ENCODE data around the gene FABP3. TPM values are rescaled to one million over a fixed set of nuclear protein-coding genes. Genes with fewer than 3 reads are reported as not detected.

FABP3 gene
- total and polyA plus RNA-seq, 8 donors: 7.6 to 73.5 (median 43.0) TPM; not detected in 1

DNA sequence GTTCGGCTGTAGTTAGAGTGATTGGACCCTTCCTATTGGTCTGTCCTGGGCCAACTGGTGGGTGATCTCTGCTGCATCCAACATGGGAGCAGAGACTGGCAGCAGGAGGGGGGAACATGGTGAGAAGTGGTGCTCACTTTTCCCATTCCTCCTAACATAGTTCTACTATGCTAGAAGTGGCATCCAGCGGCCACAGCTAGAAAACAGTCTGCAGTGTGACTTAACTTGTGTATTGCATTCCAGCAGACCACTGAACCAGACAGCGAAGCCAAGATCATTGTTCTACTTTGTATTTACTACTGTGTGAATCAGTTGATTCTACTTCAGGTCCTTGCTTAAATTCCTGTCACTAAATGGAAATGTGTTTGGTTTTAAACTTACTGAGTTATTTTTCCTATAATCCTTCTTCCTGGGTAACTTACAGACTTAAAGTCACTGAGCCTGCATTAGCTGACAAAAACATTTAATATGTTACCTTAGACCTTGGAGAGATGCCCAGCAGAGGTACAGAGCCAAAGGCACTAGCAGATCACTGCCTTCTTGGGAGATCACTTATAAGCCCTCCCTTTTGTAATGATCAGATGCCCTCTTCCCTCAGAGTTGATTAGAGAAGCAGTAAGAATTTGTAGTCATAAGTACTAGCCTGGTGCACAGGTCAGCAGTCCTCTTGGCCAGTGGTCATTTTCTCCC lies 8.2 kb downstream of the FABP3 start:
- Histone ChIP-seq H3K36me3 (peaks cover 22 to 70% (median 62%) of the 10 kb centered on the region in 4 donors), H3K27me3 (no peaks in the 10 kb centered on the region), H3K4me1 (peaks cover 0 to 25% (median 7%) of the 10 kb centered on the region in 4 donors), H3K4me3 (no peak overlapping the region), H3K27ac (peak overlapping the region in 1 of 5 donors; percentile 32), H3K9me3 (no peaks in the 10 kb centered on the region)
- TF ChIP-seq, protein P1, sequence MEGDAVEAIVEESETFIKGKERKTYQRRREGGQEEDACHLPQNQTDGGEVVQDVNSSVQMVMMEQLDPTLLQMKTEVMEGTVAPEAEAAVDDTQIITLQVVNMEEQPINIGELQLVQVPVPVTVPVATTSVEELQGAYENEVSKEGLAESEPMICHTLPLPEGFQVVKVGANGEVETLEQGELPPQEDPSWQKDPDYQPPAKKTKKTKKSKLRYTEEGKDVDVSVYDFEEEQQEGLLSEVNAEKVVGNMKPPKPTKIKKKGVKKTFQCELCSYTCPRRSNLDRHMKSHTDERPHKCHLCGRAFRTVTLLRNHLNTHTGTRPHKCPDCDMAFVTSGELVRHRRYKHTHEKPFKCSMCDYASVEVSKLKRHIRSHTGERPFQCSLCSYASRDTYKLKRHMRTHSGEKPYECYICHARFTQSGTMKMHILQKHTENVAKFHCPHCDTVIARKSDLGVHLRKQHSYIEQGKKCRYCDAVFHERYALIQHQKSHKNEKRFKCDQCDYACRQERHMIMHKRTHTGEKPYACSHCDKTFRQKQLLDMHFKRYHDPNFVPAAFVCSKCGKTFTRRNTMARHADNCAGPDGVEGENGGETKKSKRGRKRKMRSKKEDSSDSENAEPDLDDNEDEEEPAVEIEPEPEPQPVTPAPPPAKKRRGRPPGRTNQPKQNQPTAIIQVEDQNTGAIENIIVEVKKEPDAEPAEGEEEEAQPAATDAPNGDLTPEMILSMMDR (IDR thresholded peaks at IDR 0.05): no peak
- no peak for TF ChIP-seq EP300 (IDR thresholded peaks at IDR 0.05)
- 79 to 88% (median 85%) methylated on average over 3 of the region's 3 CpGs for WGBS, 5 donors
- intact Hi-C loops (cut with DNase I; ENCODE audit: low total_unique reads): no loop called here
- DNase-seq: no peak

DNA sequence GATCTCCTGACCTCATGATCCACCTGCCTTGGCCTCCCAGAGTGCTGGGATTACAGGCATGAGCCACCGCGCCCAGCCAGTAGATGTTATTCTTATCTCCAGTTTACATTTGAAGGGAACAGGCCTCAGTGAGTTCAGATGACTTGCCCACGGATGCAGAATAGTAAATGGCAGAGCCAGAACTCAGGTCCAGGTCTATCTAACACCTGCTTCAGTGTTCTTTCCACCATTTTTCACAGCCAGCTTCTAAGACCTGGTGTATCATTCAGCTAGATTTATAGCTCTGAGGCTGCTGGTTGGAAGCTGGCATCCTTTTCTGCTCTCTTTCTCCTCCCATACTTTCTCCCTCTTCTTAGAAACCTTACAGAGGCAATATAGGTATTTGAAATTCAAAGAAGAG lies 10.8 kb downstream of the FABP3 start:
- no peaks in the 10 kb centered on the region for H3K27me3 ChIP-seq
- no peak for DNase-seq
- TF ChIP-seq POLR2AphosphoS5 (IDR thresholded peaks at IDR 0.05) (no peak), EP300 (IDR thresholded peaks at IDR 0.05) (no peak)
- TF ChIP-seq, protein P1 (IDR thresholded peaks at IDR 0.05): no peak
- intact Hi-C loops (cut with DNase I; ENCODE audit: low total_unique reads): no loop called here
- no peak overlapping the region for H3K4me3 ChIP-seq
- peaks cover 0 to 16% (median 0%) of the 10 kb centered on the region in 4 donors for H3K4me1 ChIP-seq
- 85 to 95% (median 92%) methylated on average over 3 of the region's 3 CpGs for WGBS, 5 donors
- no peaks in the 10 kb centered on the region for H3K9me3 ChIP-seq
- peaks cover 26 to 81% (median 79%) of the 10 kb centered on the region in 4 donors for H3K36me3 ChIP-seq
- H3K27ac ChIP-seq: no peak overlapping the region

DNA sequence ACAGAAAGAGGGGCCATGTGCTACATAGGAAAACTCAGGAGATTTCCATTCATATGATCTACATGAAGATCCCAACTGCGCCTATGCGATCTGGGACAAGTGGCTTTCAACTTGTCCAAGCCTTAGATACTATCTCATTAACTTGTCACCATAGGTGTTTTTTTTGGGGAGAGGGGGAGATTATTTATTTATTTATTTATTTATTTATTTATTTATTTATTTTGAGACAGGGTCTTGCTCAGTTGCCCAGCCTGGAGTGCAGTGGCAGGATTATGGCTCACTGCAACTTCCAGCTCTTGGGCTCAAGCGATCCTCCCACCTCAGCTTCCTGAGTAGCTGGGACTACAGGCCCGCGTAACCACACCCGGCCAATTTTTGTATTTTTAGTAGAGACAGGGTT lies 11.3 kb downstream of the FABP3 start:
- TF ChIP-seq EP300 (IDR thresholded peaks at IDR 0.05) (no peak), POLR2A (IDR thresholded peaks at IDR 0.05) (no peak), POLR2AphosphoS5 (IDR thresholded peaks at IDR 0.05) (no peak)
- TF ChIP-seq, protein P1 (IDR thresholded peaks at IDR 0.05): no peak
- H3K27ac ChIP-seq: no peak overlapping the region
- no peaks in the 10 kb centered on the region for H3K9me3 ChIP-seq
- H3K4me3 ChIP-seq: no peak overlapping the region
- no peak for DNase-seq
- H3K27me3 ChIP-seq: no peaks in the 10 kb centered on the region
- WGBS, 5 donors: 98 to 100% (median 99%) methylated on average over 6 of the region's 6 CpGs
- peaks cover 26 to 81% (median 77%) of the 10 kb centered on the region in 4 donors for H3K36me3 ChIP-seq
- intact Hi-C loops (cut with DNase I; ENCODE audit: low total_unique reads): no loop called here
- H3K4me1 ChIP-seq: peaks cover 0 to 16% (median 0%) of the 10 kb centered on the region in 4 donors

DNA sequence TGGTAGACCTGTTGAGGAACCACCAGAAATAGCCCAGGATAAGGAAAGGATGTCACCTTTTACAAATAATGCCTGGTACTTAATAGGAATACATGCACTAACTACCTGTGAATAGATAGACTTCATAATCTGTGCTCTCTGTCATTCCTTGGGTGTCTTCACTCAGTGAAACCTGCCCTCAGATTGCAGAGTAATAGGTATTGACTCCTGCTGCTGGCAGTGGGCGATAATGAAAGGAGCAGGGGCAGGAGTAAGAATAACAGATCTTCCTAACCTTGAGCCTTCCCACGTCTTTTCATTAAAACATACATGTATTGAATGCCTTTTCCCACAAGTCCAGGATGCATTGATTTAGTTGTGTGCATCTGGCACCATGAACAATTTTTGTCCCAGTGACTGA lies 16.4 kb downstream of the FABP3 start:
- Histone ChIP-seq H3K4me3 (no peak overlapping the region), H3K27ac (no peak overlapping the region), H3K4me1 (peaks cover 0 to 7% (median 0%) of the 10 kb centered on the region in 4 donors), H3K9me3 (no peaks in the 10 kb centered on the region), H3K27me3 (no peaks in the 10 kb centered on the region), H3K36me3 (peaks cover 13 to 67% (median 64%) of the 10 kb centered on the region in 4 donors)
- no peak for TF ChIP-seq POLR2A (IDR thresholded peaks at IDR 0.05)
- DNase-seq: no peak
- intact Hi-C loops (cut with DNase I; ENCODE audit: low total_unique reads): no loop called here
- WGBS, 5 donors: 93 to 98% (median 95%) methylated on average over 2 of the region's 2 CpGs

DNA sequence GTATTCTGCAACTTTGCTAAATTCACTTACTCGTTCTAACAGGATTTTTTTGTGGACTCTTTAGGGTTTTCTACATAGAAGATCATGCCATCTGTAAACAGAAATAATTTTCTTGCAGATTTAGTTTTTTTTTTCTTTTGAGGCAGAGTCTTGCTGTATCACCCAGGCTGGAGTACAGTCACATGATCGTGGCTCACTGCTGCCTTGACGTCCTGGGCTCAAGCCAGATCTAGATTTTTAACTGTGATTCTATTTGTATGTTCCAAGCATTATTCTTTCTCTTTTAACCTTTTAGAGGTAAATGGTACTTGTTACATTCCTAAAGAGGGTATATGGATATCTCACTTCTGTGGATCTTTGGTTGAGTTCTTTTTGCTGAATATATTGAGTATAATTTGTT lies 18.6 kb downstream of the FABP3 start:
- H3K9me3 ChIP-seq: no peaks in the 10 kb centered on the region
- WGBS, 5 donors: 23 to 48% (median 35%) methylated on average over 3 of the region's 3 CpGs

More for the DNA sequence above, 18.6 kb downstream of the FABP3 start:
- no peak for TF ChIP-seq EP300 (IDR thresholded peaks at IDR 0.05)
- no peak for TF ChIP-seq POLR2A (IDR thresholded peaks at IDR 0.05)
- peak in 1 of 2 donors; percentile 19 for DNase-seq
- Histone ChIP-seq H3K27ac (no peak overlapping the region), H3K4me1 (peaks cover 0 to 7% (median 0%) of the 10 kb centered on the region in 4 donors), H3K27me3 (no peaks in the 10 kb centered on the region), H3K4me3 (no peak overlapping the region), H3K36me3 (peaks cover 12 to 69% (median 66%) of the 10 kb centered on the region in 4 donors)
- intact Hi-C loops (cut with DNase I; ENCODE audit: low total_unique reads): no loop called here
